ENCODE measurements around the gene NLRP1.

DNA sequence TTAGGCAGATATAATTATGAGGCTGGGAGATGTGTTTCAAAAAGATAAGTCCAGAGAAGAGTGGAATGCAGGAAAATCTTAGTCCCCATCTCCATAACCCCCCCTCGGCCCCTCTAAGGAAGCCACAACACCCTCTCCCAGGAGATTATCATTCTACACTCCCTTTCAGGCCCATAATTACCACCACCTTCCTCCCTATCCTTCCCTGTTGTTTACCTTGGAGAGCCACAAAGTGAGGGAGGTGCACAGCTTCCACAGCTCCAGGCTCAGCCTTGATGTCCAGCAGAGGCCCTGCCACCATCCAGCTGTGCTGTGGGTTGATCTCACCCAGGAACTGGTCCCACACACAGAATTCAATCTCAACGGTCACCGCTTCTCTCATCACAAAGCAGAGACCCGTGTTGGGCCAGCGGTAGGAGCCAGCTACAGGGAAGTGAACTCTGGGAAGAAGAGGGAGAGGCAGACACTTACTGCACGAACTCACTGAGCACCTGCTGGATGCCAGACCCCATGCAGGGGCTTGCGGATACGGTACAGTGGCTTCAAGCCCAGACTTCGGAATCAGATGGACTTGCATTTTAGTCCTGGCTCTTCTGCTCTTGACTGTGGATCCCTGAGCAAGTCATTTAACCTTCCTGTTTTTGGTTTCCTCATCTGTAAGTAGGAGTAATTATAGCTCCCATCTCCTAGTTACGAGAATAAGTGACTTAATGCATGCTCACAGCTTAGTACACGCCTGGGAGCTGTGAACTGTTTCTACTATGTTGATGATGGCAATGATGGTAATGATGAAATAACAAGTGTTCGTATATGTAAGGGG lies 53.8 kb downstream of the NLRP1 start:
- TF ChIP-seq, protein P1, sequence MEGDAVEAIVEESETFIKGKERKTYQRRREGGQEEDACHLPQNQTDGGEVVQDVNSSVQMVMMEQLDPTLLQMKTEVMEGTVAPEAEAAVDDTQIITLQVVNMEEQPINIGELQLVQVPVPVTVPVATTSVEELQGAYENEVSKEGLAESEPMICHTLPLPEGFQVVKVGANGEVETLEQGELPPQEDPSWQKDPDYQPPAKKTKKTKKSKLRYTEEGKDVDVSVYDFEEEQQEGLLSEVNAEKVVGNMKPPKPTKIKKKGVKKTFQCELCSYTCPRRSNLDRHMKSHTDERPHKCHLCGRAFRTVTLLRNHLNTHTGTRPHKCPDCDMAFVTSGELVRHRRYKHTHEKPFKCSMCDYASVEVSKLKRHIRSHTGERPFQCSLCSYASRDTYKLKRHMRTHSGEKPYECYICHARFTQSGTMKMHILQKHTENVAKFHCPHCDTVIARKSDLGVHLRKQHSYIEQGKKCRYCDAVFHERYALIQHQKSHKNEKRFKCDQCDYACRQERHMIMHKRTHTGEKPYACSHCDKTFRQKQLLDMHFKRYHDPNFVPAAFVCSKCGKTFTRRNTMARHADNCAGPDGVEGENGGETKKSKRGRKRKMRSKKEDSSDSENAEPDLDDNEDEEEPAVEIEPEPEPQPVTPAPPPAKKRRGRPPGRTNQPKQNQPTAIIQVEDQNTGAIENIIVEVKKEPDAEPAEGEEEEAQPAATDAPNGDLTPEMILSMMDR (conservative IDR thresholded peaks at IDR 0.05; ENCODE audit: low read length) = no peak
- TF ChIP-seq EZH2phosphoT487 (IDR thresholded peaks at IDR 0.05; ENCODE audit: borderline replicate concordance, low read depth, low read length) = no peak

Measured in OCI-LY7 (cell line).